Measurements from ENCODE around the gene SYT6.

SYT6 gene

DNA sequence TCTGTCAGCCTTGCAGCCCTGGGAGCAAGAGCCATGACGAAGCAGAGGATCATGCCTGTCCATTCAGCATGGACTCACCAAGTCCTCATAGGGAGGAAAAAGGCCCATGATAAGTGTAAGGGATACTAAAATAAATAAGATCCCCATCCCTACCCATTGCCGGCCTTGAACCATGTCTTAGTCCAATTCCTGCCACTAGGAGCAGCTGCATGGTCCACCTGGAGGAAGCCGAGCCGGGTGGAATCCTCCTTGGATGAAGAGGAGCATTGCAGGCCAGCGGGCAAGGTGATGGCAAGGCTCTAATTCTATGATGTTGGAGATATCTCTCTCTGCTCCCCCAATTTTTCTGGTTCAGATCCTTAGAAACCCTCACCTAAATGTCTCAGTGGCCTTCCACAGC, 38.7 kb upstream of the SYT6 start:
- Histone ChIP-seq H3K4me1 (ENCODE audit: control insufficient read depth, low read depth, low read length) (no peaks in the 10 kb centered on the region), H2BK15ac (replicated peaks; ENCODE audit: low read depth) (no peak overlapping the region), H3K9ac (ENCODE audit: low read length) (no peak overlapping the region), H3K27ac (ENCODE audit: low read depth, low read length) (no peak overlapping the region), H3K18ac (ENCODE audit: low read length) (no peak overlapping the region), H3K27me3 (ENCODE audit: insufficient read depth, low read length, poor library complexity) (no peaks in the 10 kb centered on the region), H3K4me3 (ENCODE audit: low read length) (no peak overlapping the region), H3K4ac (ENCODE audit: low read depth, low read length) (no peak overlapping the region), H2BK5ac (ENCODE audit: low read length) (no peak overlapping the region), H3K23ac (ENCODE audit: low read length) (no peak overlapping the region), H3K36me3 (ENCODE audit: control insufficient read depth, insufficient read depth, low read length) (no peaks in the 10 kb centered on the region), H3K4me2 (ENCODE audit: low read length) (no peak overlapping the region), H3K79me1 (ENCODE audit: low read length) (no peaks in the 10 kb centered on the region), H3K56ac (ENCODE audit: low read length) (no peak overlapping the region), H3K79me2 (ENCODE audit: control insufficient read depth, insufficient read depth, low read length) (no peaks in the 10 kb centered on the region), H2BK120ac (ENCODE audit: low read depth, low read length) (no peak overlapping the region), H4K5ac (ENCODE audit: low read length) (no peak overlapping the region), H2AK5ac (ENCODE audit: low read length) (no peak overlapping the region), H4K8ac (ENCODE audit: low read depth, low read length) (no peak overlapping the region)
- peak; percentile 9 for DNase-seq
- no CpG with 5 or more reads among the region's 5 CpGs for WGBS (ENCODE audit: extremely low coverage, insufficient coverage, low lambda C conversion rate)

DNA sequence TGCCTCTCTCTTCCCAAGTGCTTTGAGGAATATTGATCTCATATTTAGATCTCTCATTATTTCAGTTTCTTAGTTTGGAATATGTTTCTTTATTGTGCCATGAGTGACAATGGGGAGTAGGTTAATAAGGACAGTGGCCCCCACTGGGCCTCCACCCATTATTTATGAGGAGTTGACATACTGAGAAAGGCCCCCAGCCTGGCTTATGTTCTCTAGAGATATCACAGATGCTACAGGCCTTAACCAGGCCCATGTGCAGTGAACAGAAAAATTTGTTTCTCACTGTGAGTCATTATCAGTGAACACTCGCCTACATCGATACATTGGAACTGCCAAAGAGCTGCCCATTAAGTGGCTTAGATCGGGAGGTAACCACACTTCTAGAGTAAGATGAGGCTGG, 35.7 kb upstream of the SYT6 start:
- Histone ChIP-seq H3K9ac (ENCODE audit: low read length) (no peak overlapping the region), H3K4ac (ENCODE audit: low read depth, low read length) (no peak overlapping the region), H2BK120ac (ENCODE audit: low read depth, low read length) (no peak overlapping the region), H3K79me1 (ENCODE audit: low read length) (no peaks in the 10 kb centered on the region), H3K27me3 (ENCODE audit: insufficient read depth, low read length, poor library complexity) (no peaks in the 10 kb centered on the region), H4K5ac (ENCODE audit: low read length) (no peak overlapping the region), H2BK5ac (ENCODE audit: low read length) (no peak overlapping the region), H3K4me1 (ENCODE audit: control insufficient read depth, low read depth, low read length) (no peaks in the 10 kb centered on the region), H3K56ac (ENCODE audit: low read length) (no peak overlapping the region), H3K27ac (ENCODE audit: low read depth, low read length) (no peak overlapping the region), H3K4me2 (ENCODE audit: low read length) (no peak overlapping the region), H2AK5ac (ENCODE audit: low read length) (no peak overlapping the region), H3K79me2 (ENCODE audit: control insufficient read depth, insufficient read depth, low read length) (no peaks in the 10 kb centered on the region), H3K4me3 (ENCODE audit: low read length) (no peak overlapping the region), H3K23ac (ENCODE audit: low read length) (no peak overlapping the region), H3K36me3 (ENCODE audit: control insufficient read depth, insufficient read depth, low read length) (no peaks in the 10 kb centered on the region), H2BK15ac (replicated peaks; ENCODE audit: low read depth) (no peak overlapping the region), H4K8ac (ENCODE audit: low read depth, low read length) (no peak overlapping the region), H3K18ac (ENCODE audit: low read length) (no peak overlapping the region)
- no peak for DNase-seq
- no CpG with 5 or more reads among the region's 3 CpGs for WGBS (ENCODE audit: extremely low coverage, insufficient coverage, low lambda C conversion rate)

DNA sequence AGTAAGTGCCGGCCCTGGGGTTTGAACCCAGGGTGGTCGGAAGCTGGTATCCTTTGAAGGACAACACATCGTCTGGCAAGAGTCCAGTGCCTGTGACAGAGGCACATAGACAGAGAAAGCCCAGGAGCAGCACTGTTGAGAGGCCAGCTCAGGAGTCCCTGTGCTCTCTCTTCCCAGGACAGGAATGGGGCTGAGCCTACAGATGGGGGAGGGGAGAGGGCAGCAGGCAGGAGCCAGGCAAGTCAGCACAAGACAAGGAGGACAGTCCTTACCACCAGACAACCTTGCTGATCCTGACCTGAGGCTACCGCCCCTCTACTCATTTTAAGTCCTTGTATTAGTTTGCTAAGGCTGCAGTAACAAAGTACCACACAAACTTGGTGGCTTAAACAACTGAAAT, 27.7 kb upstream of the SYT6 start:
- no peak overlapping the region for H3K23ac ChIP-seq (ENCODE audit: low read length)
- no CpG with 5 or more reads among the region's 4 CpGs for WGBS (ENCODE audit: extremely low coverage, insufficient coverage, low lambda C conversion rate)
- DNase-seq: peak; percentile 39

DNA sequence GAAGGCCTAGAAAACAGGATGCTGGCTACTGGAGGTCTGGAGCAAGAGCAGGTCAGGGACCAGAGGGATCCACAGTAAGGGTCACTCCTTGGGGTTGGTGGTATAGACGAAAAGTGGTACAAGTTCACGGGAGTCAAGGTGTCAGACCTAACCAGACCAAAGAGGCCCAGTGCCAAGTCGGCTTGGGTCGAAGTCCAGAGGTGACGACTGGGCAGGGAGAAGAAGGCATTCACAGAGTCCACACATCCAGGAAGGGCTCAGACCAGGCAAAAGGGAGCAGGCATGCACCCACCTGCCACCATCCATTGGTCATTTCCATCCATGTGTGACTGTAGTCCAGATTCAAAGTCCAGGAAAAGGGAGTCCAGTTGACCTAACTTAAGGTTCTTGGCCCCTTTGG, 27.1 kb upstream of the SYT6 start:
- DNase-seq: no peak
- no peak overlapping the region for H3K56ac ChIP-seq (ENCODE audit: low read length)
- no CpG with 5 or more reads among the region's 5 CpGs for WGBS (ENCODE audit: extremely low coverage, insufficient coverage, low lambda C conversion rate)
- H3K18ac ChIP-seq (ENCODE audit: low read length): no peak overlapping the region
- H3K9ac ChIP-seq (ENCODE audit: low read length): no peak overlapping the region
- H4K8ac ChIP-seq (ENCODE audit: low read depth, low read length): no peak overlapping the region
- H3K4me2 ChIP-seq (ENCODE audit: low read length): no peak overlapping the region
- no peaks in the 10 kb centered on the region for H3K36me3 ChIP-seq (ENCODE audit: control insufficient read depth, insufficient read depth, low read length)
- H2BK15ac ChIP-seq (replicated peaks; ENCODE audit: low read depth): no peak overlapping the region
- no peak overlapping the region for H2BK120ac ChIP-seq (ENCODE audit: low read depth, low read length)
- H3K27me3 ChIP-seq (ENCODE audit: insufficient read depth, low read length, poor library complexity): no peaks in the 10 kb centered on the region
- no peaks in the 10 kb centered on the region for H3K79me1 ChIP-seq (ENCODE audit: low read length)
- no peak overlapping the region for H4K5ac ChIP-seq (ENCODE audit: low read length)
- H2BK5ac ChIP-seq (ENCODE audit: low read length): no peak overlapping the region
- no peak overlapping the region for H3K23ac ChIP-seq (ENCODE audit: low read length)
- no peak overlapping the region for H3K4me3 ChIP-seq (ENCODE audit: low read length)
- H2AK5ac ChIP-seq (ENCODE audit: low read length): no peak overlapping the region
- no peaks in the 10 kb centered on the region for H3K4me1 ChIP-seq (ENCODE audit: control insufficient read depth, low read depth, low read length)
- H3K79me2 ChIP-seq (ENCODE audit: control insufficient read depth, insufficient read depth, low read length): no peaks in the 10 kb centered on the region
- H3K27ac ChIP-seq (ENCODE audit: low read depth, low read length): no peak overlapping the region
- H3K4ac ChIP-seq (ENCODE audit: low read depth, low read length): no peak overlapping the region

More for the DNA sequence above, 27.7 kb upstream of the SYT6 start:
- no peak overlapping the region for H3K27ac ChIP-seq (ENCODE audit: low read depth, low read length)
- H3K4ac ChIP-seq (ENCODE audit: low read depth, low read length): no peak overlapping the region
- no peak overlapping the region for H3K18ac ChIP-seq (ENCODE audit: low read length)
- no peak overlapping the region for H2BK5ac ChIP-seq (ENCODE audit: low read length)
- H4K5ac ChIP-seq (ENCODE audit: low read length): no peak overlapping the region
- no peak overlapping the region for H4K8ac ChIP-seq (ENCODE audit: low read depth, low read length)
- no peak overlapping the region for H2BK120ac ChIP-seq (ENCODE audit: low read depth, low read length)
- H3K79me1 ChIP-seq (ENCODE audit: low read length): no peaks in the 10 kb centered on the region
- no peak overlapping the region for H3K4me3 ChIP-seq (ENCODE audit: low read length)
- no peaks in the 10 kb centered on the region for H3K27me3 ChIP-seq (ENCODE audit: insufficient read depth, low read length, poor library complexity)
- no peak overlapping the region for H3K9ac ChIP-seq (ENCODE audit: low read length)
- no peaks in the 10 kb centered on the region for H3K79me2 ChIP-seq (ENCODE audit: control insufficient read depth, insufficient read depth, low read length)
- H3K4me2 ChIP-seq (ENCODE audit: low read length): no peak overlapping the region
- H3K36me3 ChIP-seq (ENCODE audit: control insufficient read depth, insufficient read depth, low read length): no peaks in the 10 kb centered on the region
- H3K56ac ChIP-seq (ENCODE audit: low read length): no peak overlapping the region
- no peak overlapping the region for H2AK5ac ChIP-seq (ENCODE audit: low read length)
- H3K4me1 ChIP-seq (ENCODE audit: control insufficient read depth, low read depth, low read length): no peaks in the 10 kb centered on the region
- H2BK15ac ChIP-seq (replicated peaks; ENCODE audit: low read depth): no peak overlapping the region

DNA sequence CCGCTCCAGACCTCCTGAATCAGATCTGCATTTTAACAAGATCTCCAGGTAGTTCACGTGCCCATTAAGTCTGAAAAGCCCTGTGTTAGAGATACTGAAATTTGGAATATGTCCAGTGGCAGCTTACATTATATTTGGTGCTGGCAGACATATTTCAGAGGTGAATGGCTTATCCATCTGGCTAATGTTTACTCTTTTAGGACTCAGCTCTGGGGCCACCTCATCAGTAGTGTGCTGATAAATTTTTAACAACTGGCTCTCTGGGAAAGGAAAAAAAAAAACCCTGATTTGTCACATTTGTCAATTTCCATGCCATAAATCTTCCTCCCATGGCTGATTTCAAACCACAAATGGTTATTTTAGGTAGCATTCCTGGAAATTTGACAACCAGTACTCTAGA, 25.3 kb upstream of the SYT6 start:
- Histone ChIP-seq H3K27ac (ENCODE audit: low read depth, low read length) (no peak overlapping the region), H3K18ac (ENCODE audit: low read length) (no peak overlapping the region), H3K4me1 (ENCODE audit: control insufficient read depth, low read depth, low read length) (no peaks in the 10 kb centered on the region), H3K4me3 (ENCODE audit: low read length) (no peak overlapping the region), H3K27me3 (ENCODE audit: insufficient read depth, low read length, poor library complexity) (no peaks in the 10 kb centered on the region), H3K9ac (ENCODE audit: low read length) (no peak overlapping the region), H3K79me1 (ENCODE audit: low read length) (no peaks in the 10 kb centered on the region), H2BK120ac (ENCODE audit: low read depth, low read length) (no peak overlapping the region), H3K23ac (ENCODE audit: low read length) (no peak overlapping the region), H3K56ac (ENCODE audit: low read length) (no peak overlapping the region), H3K79me2 (ENCODE audit: control insufficient read depth, insufficient read depth, low read length) (no peaks in the 10 kb centered on the region), H4K5ac (ENCODE audit: low read length) (no peak overlapping the region), H2BK5ac (ENCODE audit: low read length) (no peak overlapping the region), H4K8ac (ENCODE audit: low read depth, low read length) (no peak overlapping the region), H2AK5ac (ENCODE audit: low read length) (no peak overlapping the region), H2BK15ac (replicated peaks; ENCODE audit: low read depth) (no peak overlapping the region), H3K36me3 (ENCODE audit: control insufficient read depth, insufficient read depth, low read length) (no peaks in the 10 kb centered on the region), H3K4me2 (ENCODE audit: low read length) (no peak overlapping the region), H3K4ac (ENCODE audit: low read depth, low read length) (no peak overlapping the region)
- WGBS (ENCODE audit: extremely low coverage, insufficient coverage, low lambda C conversion rate): no CpG with 5 or more reads among the region's 2 CpGs
- DNase-seq: no peak

DNA sequence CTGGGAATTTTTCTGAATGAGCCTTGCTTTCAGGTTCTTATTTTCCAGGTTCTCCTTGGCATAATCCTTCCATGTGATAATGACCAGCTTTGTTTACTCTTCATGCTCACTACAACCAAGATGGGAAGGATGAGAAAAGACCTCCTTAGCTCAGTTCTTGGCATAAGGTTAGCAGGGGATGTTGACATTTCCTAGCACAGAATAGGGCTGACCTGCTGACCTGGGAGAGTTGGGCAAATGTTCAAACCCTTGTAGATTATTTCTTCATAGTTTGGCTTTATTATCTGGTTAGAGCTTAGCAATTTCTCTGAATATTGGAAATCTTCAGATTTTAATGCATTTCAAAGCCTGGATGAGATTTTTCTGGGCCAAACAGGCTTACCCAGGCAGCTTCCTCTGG, 23.6 kb upstream of the SYT6 start:
- H3K56ac ChIP-seq (ENCODE audit: low read length): no peak overlapping the region
- H2BK5ac ChIP-seq (ENCODE audit: low read length): no peak overlapping the region
- H4K8ac ChIP-seq (ENCODE audit: low read depth, low read length): no peak overlapping the region
- H3K4me3 ChIP-seq (ENCODE audit: low read length): no peak overlapping the region
- no peaks in the 10 kb centered on the region for H3K4me1 ChIP-seq (ENCODE audit: control insufficient read depth, low read depth, low read length)
- H2AK5ac ChIP-seq (ENCODE audit: low read length): no peak overlapping the region
- H3K79me1 ChIP-seq (ENCODE audit: low read length): no peaks in the 10 kb centered on the region
- H3K9ac ChIP-seq (ENCODE audit: low read length): no peak overlapping the region
- no peak overlapping the region for H2BK15ac ChIP-seq (replicated peaks; ENCODE audit: low read depth)
- H3K4me2 ChIP-seq (ENCODE audit: low read length): no peak overlapping the region
- no peak overlapping the region for H3K23ac ChIP-seq (ENCODE audit: low read length)
- H3K79me2 ChIP-seq (ENCODE audit: control insufficient read depth, insufficient read depth, low read length): no peaks in the 10 kb centered on the region
- H3K4ac ChIP-seq (ENCODE audit: low read depth, low read length): no peak overlapping the region
- DNase-seq: no peak
- no peak overlapping the region for H2BK120ac ChIP-seq (ENCODE audit: low read depth, low read length)
- H3K27me3 ChIP-seq (ENCODE audit: insufficient read depth, low read length, poor library complexity): no peaks in the 10 kb centered on the region
- no peaks in the 10 kb centered on the region for H3K36me3 ChIP-seq (ENCODE audit: control insufficient read depth, insufficient read depth, low read length)
- no peak overlapping the region for H3K27ac ChIP-seq (ENCODE audit: low read depth, low read length)
- H3K18ac ChIP-seq (ENCODE audit: low read length): no peak overlapping the region
- no peak overlapping the region for H4K5ac ChIP-seq (ENCODE audit: low read length)

Measured in mesendoderm (in vitro differentiated cells).